Daoy (cell line): ENCODE data around the gene STAM2. TPM values are rescaled to one million over a fixed set of nuclear protein-coding genes. Genes with fewer than 3 reads are reported as not detected.

Experiments used
- DNase-seq: peaks from one replicate; pipeline ENCODE4 v3.0.0-alpha.2; 2015; ENCODE audit warnings: low read depth
- total RNA-seq: library from RNA; depleted of rRNA; stranded (reverse); fragments of >200 nt; shearing (Covaris generic); gene quantifications from 2 replicates; pipeline ENCODE4 v1.2.3, GENCODE V29; 2014; rRNA removed

Gene STAM2
- total RNA-seq, 1 experiment from 2014 or later = 27.7 TPM

DNA sequence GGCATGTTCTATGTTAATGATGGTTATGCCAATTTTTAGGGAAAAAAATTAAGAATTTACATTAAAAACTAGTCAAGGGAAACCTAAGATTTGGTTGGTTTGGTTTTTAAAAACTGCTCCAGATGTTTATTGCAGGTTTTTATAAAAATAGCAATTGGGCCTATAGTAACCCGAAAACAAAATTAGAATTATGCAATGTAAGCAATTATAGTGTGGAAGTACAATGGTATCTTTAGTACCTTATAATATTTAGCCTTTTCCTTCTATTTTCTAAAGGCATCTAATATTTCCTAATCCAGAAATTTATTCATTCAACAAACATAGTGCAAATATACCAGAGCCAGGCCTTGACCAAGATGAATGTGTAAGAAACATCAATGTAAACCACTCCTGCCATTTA lies 104.0 kb downstream of the STAM2 start:
- no peak for DNase-seq

- DNase-seq = no peak
Observed at GRCh38 chr2:152071092-152071491, 104.5 kb downstream of the STAM2 start.

GRCh38 chr2:152068226-152068625 lies 107.3 kb downstream of the STAM2 start:
- no peak for DNase-seq

GRCh38 chr2:152067823-152068222 lies 107.7 kb downstream of the STAM2 start:
- DNase-seq = no peak

Other genes with a start within 250 kb of the STAM2 start
- gene CACNB4, start 76.7 kb downstream of the STAM2 start, total RNA-seq = 0.12 and 0.17 TPM in 2 replicates
- 26.9 and 29.0 TPM in 2 replicates for gene FMNL2, start 159.4 kb upstream of the STAM2 start, total RNA-seq